Suppressor macrophage (primary cell): ENCODE measurements around the gene SND1.
"Not testable (repeated sequence)": the region's sequence is repeated elsewhere in the genome, so short reads cannot be mapped to it uniquely, and the experiment has no call there.

Experiments used
- DNase-seq, 4 experiments: peaks; one replicate each; pipeline ENCODE4 v3.0.0-alpha.2; 2020 to 2022

SND1 gene

GRCh38 chr7:127892488-127893314 lies 240.7 kb downstream of the SND1 start:
- peak in 2 of 4 experiments; percentile 34 to 52 for DNase-seq

GRCh38 chr7:127893547-127893946 lies 241.6 kb downstream of the SND1 start:
- no peak for DNase-seq

GRCh38 chr7:127894588-127894987 lies 242.6 kb downstream of the SND1 start:
- DNase-seq: no peak

- DNase-seq: no peak
Measured at GRCh38 chr7:127895360-127895759, 243.4 kb downstream of the SND1 start.

GRCh38 chr7:127895814-127896280 lies 243.9 kb downstream of the SND1 start:
- peak; percentile 17 to 67 (median 36) for DNase-seq

- no peak for DNase-seq
Measured at GRCh38 chr7:127896659-127897058, 244.7 kb downstream of the SND1 start.

- peak; percentile 63 to 87 (median 78) for DNase-seq
Measured at GRCh38 chr7:127897704-127898454, 245.9 kb downstream of the SND1 start.

GRCh38 chr7:127899411-127899810 lies 247.4 kb downstream of the SND1 start:
- peak in 3 of 4 experiments; percentile 46 to 65 (median 54) for DNase-seq

GRCh38 chr7:127900141-127900540 lies 248.1 kb downstream of the SND1 start:
- no peak for DNase-seq

- DNase-seq: peak in 3 of 4 experiments; percentile 36 to 59 (median 56)
Measured at GRCh38 chr7:127900732-127901685, 249.0 kb downstream of the SND1 start.

- DNase-seq: peak in 2 of 4 experiments; percentile 9 to 22
Measured at GRCh38 chr7:127901895-127902703, 250.1 kb downstream of the SND1 start.

GRCh38 chr7:127902753-127903152 lies 250.8 kb downstream of the SND1 start:
- not testable (repeated sequence) for DNase-seq

GRCh38 chr7:127903892-127904669 lies 252.1 kb downstream of the SND1 start:
- DNase-seq: peak in 1 of 4 experiments; percentile 40

GRCh38 chr7:127904670-127904985 lies 252.6 kb downstream of the SND1 start:
- DNase-seq: peak; percentile 30 to 75 (median 56)

- DNase-seq: peak in 2 of 4 experiments; percentile 58 to 60
Measured at GRCh38 chr7:127905021-127905420, 253.0 kb downstream of the SND1 start.

GRCh38 chr7:127905491-127906330 lies 253.7 kb downstream of the SND1 start:
- peak in 2 of 4 experiments; percentile 8 to 14 for DNase-seq

- DNase-seq: no peak
Measured at GRCh38 chr7:127907110-127908040, 255.4 kb downstream of the SND1 start.

- no peak for DNase-seq
Measured at GRCh38 chr7:127908430-127909258, 256.6 kb downstream of the SND1 start.
